HG03064 (cell line): ENCODE data around the gene SORCS1.
A peak's percentile ranks its signal among the peaks of the same experiment; 100 is the strongest.

Experiments
- ATAC-seq: cut with Tn5 transposase; IDR thresholded peaks from one replicate; pipeline ENCODE4 v1.9.1; 2021; ENCODE audit warnings: low read depth; ENCODE audit not compliant: unreplicated experiment

Gene SORCS1

DNA sequence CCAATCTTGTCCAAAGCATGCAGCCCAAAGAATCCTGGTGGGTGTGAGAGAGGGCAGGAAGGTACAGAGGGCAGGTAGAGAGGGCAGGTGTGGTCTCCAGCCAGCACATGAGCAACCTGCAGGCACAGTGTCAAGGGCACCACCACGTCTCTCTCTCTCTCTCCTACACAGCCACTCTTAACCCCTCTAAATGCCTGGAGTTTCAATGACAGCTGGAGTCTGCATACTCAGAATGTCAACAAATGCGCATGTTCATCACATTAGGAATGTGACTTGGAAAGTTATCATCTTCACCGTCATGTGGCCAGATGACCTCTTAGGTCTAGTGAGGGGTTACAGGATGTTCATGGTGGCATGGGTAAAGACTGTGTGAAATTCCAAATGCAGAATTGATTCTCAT is 456.8 kb downstream of the SORCS1 start:
- no peak for ATAC-seq

DNA sequence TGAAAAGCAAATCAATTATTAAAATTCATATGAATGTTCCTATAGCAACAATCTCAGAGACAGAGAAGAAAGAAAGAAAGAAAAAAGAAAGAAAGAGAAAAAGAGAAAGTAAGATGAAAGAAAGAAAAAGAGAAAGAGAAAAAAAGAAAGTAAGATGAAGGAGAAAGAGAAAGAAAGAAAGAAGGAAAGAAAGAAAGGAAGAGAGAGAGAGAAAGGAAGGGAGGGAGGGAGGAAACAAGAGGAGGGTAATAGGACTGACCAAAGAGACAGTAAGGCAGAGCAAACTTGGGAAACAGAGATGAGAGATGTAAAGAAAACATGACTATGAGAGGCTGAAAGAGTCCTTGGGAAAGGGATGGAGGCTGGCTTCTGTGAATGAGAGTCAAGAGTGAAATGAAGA is 458.4 kb downstream of the SORCS1 start:
- ATAC-seq: no peak

DNA sequence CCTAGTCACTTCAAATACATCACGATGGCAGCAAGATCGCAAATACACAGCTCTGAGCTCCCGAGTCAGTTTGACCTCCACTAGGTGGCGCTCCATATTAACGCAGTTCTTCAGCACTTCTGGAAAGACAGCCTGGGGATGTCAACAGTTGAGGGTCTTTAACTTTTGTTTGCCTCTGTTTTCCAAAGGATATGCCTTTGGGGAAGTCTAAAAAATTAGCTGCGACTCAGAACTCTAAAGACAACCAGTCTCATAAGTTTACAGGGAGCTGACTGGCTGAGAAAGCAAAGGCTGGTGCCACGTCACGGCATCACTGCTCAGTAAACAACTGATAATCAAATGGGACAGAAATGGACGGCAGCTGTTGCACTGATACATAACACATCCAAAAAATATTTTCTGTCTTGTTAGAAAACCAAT is 458.8 kb downstream of the SORCS1 start:
- peak; percentile 73 for ATAC-seq

DNA sequence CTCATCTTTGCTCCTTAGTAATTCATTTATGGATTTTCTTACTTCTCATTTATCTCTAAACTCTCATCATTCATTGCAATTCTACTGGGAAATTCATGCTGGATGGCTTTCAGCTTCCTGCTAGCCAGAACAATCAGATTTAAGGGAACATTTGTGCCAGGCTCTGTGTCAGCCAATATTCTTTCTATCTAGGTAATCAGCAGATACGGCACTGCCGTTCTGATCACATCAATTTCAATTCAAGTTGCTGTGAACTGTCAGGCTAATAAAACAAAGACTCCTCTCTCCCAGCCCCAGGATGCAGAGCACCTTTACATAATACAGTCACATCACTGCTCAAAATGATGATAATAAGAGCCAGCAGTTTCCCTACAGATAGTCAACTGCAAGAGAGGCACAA is 468.3 kb downstream of the SORCS1 start:
- ATAC-seq: no peak

DNA sequence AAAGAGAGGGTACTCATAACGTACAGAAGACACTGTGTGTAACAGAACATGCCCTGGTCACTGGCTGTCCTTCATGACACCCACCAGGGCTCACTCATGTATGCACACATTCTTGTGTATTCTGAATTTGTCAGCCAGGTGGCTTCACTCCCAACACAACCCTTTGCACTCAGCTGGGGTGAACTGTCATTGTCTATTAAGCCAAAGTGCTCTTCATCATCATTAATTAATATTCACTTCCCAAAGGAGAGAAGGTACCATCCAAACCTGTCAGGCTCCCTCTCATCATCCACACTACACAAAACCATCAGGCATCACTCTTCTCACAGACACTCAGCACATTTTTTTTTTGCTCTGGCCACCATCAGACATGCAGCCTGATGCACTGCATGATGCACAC is 469.8 kb downstream of the SORCS1 start:
- ATAC-seq: no peak

DNA sequence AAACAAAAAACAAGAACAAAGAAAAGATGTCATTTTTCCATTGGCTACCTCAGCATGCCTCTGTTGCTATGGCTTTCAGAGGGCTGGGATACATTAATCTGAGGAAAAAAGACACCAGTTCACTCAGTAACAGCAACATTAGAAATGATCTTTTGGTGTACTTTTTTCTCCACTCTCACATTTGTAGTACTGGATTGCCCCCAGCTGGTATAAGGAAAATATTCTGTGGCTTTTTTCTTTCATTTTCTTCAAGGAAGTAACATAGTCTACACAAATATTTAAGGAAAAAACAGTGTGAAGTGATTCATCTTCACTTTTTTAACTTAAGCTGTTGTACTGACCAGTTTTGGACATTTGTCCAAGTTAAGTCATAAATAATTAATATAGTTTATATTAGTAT is 482.3 kb downstream of the SORCS1 start:
- no peak for ATAC-seq

DNA sequence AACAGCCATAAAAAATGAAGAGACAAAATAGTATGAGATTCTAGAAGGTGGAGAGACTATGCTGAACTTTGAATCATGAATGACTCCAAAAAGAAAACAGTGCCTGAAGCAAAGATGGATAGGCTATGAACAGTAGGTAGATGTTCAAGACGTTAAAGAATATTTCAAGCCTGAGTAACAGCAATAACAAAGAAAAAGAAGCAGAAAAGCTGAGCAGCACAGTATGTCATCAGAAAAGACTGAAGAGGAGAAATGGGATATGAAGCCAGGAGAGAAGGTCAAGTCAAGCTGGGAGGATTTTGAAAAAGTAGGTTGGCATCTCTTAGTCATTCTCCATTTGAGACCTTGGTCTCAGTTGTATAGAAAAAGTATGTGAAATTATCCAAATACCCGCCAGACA is 484.4 kb downstream of the SORCS1 start:
- ATAC-seq: no peak

DNA sequence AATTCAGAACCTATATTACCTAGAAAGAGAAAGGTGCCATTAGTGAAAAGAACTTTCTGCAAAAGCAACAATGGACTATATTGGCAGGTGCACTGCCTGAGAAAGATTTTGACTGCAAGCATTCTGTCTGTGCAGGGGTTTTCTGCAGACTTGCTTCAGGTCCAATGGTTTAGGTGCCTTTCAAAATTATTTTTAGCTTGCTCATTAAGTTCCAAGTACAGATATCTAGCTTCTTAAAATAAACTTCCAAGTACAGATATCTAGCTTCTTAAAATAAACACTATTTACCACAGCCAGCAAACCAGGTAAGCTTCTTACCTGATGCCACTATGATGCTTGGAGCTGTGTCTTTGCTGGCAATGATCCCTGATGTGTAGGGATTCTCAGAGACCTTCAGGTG is 485.2 kb downstream of the SORCS1 start:
- no peak for ATAC-seq

DNA sequence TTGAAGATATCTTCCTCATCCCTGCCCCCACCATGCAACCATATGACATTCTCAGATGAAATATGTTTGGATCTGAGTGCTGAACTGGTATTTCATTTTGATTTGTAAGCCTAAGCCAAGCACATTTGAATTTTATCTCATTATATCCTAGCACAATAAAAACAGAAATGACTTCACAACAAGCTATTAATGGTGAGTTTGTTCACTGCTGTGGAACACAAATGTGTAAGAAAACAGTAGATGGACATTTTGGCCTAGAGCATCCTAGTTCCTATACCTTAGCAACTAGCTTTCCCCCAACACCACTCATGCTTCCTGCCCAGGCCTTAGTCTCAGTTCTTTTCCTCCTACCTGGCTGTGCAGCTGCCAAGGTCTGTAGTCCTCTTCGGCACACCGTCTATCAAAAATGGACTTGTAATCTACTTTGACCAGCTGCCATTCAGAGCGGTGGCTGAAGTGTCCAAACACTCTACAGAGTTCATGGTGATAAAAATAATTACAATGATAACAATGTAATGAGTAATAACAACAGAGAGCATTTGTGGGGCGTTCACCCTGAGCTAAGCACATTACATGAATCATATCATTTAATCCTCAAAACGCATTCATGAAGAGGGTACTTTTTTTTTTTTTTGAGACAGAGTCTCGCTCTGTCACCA is 491.9 kb downstream of the SORCS1 start:
- no peak for ATAC-seq

DNA sequence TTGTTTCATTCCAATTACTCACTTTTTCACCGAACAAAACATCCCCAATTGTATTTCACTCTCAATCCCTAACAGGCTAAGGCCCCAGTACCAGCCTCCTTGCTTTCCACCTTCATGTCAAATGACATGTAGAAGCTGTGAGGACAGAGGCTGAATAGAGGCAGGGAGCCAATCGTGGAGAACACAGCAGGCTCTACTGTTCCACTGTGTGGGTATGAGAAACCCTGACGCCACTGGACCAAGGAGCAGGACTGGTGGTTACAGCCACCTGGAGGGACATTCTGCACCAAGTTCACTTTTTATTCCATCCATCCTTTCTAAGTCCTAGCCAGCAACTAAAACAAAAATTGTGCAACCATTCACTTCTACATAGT is 502.8 kb downstream of the SORCS1 start:
- no peak for ATAC-seq

DNA sequence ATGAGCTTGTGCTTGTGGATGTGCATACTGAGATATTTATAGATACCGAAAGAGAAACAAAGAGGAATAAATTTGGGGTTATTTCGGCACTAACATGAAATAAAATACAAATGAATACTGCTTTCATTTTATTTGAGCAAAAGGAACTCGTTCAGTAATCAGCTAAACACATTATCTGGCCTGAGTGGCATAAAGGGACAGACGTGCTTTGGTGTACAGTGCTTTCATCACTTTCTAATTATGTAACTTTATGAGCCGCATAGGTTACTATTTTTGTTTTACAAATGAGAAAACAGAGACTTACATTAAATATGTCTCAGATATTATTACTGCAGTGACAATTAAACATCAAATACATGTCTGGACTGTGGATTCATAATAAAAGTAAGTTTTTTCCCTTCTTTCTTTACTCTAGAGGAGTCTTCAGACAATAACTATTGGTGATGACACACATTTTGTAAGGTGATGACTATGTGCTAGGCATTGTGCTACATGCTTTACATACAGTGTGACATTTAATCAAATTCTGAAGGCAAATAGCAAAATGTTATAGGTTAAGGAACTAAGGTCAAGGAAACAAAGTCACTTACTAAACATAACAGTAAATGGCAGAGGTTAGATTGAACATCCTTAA is 503.3 kb downstream of the SORCS1 start:
- no peak for ATAC-seq

DNA sequence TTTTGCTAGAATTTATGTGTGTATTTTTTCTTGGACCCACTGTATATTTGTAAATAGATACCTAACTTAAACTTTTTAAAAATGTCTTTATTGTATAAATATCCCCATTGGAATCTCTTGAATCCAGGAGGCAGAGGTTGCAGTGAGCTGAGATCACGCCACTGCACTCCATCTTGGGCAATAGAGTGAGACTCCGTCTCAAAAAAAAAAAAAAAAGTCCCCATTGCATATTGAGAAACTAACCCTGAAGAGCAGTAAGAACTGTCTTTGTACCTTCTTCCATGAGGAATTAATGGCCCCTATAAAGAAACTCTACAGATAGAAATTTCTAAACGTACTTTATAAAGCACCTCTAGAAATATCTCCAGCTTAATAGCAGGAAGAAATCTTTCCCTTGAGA is 504.0 kb downstream of the SORCS1 start:
- ATAC-seq: no peak

DNA sequence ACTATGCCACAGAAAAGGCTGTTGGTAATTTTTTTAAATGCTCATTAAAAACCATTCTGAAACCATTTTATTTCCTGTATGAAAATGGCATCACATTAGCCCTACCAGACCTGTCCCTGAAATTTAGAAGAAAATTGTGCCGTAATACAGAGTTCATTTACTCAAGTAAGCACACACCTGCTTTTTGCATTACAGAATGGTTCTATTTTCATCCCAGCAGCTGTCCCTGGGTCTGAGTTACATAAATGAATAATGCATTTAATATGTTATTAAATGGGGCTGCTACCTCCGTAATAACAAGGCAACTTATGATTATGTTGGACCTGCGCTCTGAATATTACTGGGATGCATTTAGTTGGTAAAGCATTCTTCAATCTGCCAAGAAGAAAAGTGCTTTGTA is 508.9 kb downstream of the SORCS1 start:
- no peak for ATAC-seq

DNA sequence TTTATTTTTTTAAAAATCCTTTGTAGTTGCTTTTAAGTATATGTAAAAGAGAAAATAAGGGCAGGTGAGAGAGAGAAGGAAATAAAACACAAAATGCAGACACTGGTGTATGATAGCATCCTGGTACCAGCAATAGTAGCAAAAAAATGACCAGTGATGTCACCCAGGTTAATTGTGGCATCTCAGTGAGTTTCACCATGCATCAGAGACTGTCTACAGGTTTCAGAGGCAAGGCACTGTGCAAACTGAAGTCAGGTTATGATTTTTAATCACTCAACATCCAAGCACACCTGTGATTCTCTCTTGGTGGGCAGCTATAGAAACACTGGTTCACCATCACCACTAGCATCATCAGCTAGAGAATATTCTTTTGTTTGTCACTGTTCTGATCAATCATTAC is 509.3 kb downstream of the SORCS1 start:
- ATAC-seq: no peak

DNA sequence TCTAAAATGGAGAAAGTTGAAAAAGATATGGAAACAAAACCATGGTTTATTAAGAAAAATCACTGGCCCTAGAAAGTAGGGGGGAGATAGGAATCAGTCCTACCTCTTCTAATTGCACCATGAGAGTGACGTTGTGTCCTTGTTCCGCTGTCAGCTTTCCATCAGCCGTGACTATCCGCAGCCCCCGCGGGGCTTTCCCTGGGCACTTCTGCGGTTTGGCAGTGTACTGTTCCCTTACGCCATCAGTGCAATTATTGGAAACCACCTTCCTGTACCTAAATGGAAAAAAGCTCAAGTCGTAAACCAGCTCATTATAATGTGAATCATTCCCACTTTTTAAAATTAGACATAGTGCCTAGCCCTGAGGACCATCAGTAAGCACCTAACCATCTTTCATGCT is 512.2 kb downstream of the SORCS1 start:
- no peak for ATAC-seq

DNA sequence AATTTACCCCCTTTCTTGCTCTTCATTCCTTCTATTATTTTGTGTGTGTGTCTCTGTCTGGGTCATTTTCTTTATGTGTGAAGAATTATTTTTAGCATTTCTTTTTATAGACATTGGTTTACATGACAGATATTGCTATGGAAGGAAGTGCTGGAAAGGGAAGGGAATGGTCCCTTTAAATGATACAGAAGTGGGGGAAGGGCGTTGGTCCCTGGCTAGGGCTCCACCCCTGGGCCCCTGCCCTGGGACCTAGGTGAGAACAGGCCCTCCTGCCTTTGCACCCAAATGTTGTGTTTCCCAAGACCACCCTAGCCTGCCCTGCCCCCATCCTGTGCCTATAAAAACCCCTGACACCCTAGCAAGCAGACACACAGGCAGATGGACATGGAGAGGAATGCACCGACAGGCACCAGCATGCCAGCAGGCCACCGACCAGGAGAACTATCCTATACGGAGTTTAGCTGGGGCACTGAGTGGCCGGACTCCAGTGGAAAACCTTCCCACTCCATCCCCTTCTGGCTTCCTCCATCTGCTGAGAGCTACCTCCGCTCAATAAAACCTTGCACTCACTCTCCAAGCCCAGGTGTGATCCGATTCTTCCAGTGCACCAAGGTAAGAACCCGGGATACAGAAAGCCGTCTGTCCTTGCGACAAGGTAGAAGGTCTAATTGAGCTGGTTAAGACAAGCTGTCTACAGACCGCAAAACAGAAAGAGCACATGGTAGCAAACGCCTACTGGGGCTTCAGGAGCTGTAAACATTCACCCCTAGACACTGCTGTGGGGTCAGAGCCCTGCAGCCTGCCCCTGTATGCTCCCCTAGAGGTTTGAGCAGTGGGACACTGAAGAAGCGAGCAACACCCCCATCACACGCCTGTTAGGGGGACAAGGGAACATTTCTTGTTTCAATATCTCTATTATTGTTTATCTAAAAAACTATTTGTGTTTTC is 515.7 kb downstream of the SORCS1 start:
- no peak for ATAC-seq

DNA sequence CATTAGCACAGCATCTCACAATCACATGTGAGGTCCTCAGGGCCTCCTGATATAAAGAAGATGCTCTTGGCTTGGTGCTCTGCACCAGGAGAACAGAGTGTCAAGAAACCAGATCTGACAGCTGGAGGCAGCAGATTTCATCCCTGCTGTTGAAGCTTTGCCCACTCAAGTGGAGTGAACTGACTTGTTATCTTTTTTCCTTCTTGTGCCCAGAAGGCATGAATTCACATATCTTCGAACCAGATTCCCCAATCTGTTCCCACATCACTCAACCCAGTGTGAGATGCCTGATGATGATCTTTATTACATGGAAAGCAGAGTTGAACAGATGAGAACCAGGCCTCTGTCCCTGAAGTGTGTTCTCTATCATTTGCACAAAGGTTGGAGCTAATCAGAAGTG is 521.0 kb downstream of the SORCS1 start:
- ATAC-seq: no peak

DNA sequence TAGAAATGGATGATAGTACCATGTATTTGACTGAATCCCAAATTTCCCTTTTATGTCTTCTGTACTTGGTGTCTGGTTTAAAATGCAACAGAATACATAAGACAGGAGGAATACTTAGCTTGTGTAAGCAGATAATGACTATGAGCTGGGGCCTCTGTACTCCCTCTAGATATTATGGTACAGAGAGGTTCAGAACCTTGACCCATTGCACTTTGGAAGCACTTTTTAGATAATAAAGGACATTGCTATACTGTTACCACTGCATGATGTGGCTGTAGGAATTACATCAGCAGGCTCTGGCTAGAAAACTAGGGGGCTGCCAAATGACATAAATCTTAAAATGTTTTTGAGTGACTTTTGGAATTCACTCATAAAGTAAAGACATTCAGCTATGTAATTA is 526.6 kb downstream of the SORCS1 start:
- no peak for ATAC-seq

DNA sequence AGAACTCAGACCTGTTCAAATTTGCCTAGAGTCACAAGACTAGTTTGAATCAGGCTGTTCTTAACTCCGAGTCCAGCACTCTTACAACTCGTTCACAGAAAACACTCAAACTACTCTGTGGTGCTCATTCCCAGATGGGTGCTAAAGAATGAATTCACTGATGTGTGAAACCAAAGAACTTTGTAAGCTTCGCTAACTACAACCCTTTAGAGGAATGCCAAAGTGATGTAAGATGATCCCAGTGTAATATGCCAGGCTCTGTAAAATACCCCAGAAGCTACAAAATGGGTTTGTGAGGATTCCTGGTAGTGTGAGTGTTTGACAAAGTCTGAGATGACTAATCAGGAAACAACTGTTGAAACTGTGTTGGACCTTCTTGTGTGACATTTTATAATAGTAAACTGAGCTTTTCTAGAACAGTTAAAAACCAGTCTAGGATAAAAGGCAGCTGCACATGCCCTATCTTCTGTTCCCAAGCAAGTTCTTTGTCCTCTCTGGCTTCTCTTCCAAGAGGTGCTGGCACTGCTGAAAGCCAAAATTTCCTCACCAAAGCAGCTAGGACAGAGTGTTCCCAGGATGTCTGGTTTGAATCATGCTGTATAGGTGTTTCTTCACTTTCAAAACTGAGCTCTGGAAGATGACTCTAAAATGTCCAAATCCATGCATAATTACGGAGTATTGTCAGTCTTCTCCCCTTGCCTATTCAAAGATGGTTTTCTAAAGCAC is 527.6 kb downstream of the SORCS1 start:
- ATAC-seq: no peak

DNA sequence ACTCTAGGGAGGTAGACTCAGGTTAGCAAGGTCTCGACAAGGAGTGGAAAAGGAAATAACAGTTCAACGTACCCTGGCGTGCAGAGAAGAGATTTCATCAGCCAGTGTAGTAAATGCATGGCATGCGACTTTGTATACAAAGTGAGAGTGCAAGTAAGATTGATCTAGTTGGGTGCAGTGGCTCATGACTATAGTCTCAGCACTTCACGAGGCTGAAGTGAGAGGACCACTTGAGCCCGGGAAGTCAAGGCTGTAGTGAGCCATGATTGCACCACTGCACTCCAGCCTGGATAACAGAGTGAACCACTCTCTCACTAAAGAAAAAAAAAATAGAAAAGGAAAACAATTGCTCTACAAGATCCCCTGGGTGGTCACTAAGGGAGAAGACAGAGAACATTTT is 528.6 kb downstream of the SORCS1 start:
- ATAC-seq: no peak
